Measurements from ENCODE around the gene HOXD11. TPM values are rescaled to one million over a fixed set of nuclear protein-coding genes. Genes with fewer than 3 reads are reported as not detected.

The HOXD11 gene
- total and polyA plus RNA-seq, 9 of the 15 experiments (the other 6 are each of a cell fraction or from before 2014, with no cell fraction given), result not detected

GRCh38 chr2:176096986-176097819 lies 9.9 kb upstream of the HOXD11 start (continued):
- TF ChIP-seq ZFP30 (CRISPR knock-in tag; IDR thresholded peaks at IDR 0.05; ENCODE audit: borderline replicate concordance) (no peak), CHD1 (IDR thresholded peaks at IDR 0.05; ENCODE audit: low read length) (no peak), XRCC5 (IDR thresholded peaks at IDR 0.05; ENCODE audit: low read depth, low read length) (peak; percentile 62; the same call in 1 of the 2 replicates), NEUROD1 (IDR thresholded peaks at IDR 0.05; ENCODE audit: borderline replicate concordance, low read depth, low read length, partially characterized antibody) (no peak), ZNF140 (CRISPR knock-in tag; IDR thresholded peaks at IDR 0.05) (no peak), ZNF23 (CRISPR knock-in tag; IDR thresholded peaks at IDR 0.05) (no peak), TFAP4 (CRISPR knock-in tag; IDR thresholded peaks at IDR 0.05; ENCODE audit: borderline replicate concordance) (0 out of 2 replicates have a peak, but pooled peaks have one; percentile 32), ELF4 (CRISPR knock-in tag; IDR thresholded peaks at IDR 0.05) (no peak), SPI1 (IDR thresholded peaks at IDR 0.05; ENCODE audit: borderline replicate concordance, low read depth, low read length) (0 out of 2 replicates have a peak, but pooled peaks have one; percentile 17), MAX (CRISPR knock-in tag; IDR thresholded peaks at IDR 0.05) (no peak; the same call in 1 of the 2 replicates), ZNF431 (CRISPR knock-in tag; IDR thresholded peaks at IDR 0.05) (no peak), SP1 (CRISPR knock-in tag; IDR thresholded peaks at IDR 0.05) (no peak), GATAD2A (IDR thresholded peaks at IDR 0.05) (no peak), CTCF (IDR thresholded peaks at IDR 0.05 in 2 of 3, conservative IDR thresholded peaks at IDR 0.05 in 1 of 3; ENCODE audit: insufficient read depth in 2 of 3, low read depth in 1 of 3, low read length in 3 of 3) (peak; percentile 84 to 90 (median 87)), MAFF (IDR thresholded peaks at IDR 0.05; ENCODE audit: low read length) (no peak), HDAC3 (IDR thresholded peaks at IDR 0.05; ENCODE audit: borderline replicate concordance, partially characterized antibody) (no peak), ZNF785 (CRISPR knock-in tag; IDR thresholded peaks at IDR 0.05) (no peak), EZH2 (IDR thresholded peaks at IDR 0.05; ENCODE audit: borderline replicate concordance, low read depth, low read length) (no peak), BMI1 (IDR thresholded peaks at IDR 0.05; ENCODE audit: low read length) (no peak), NONO (IDR thresholded peaks at IDR 0.05; ENCODE audit: low read depth in 2 of 2, low read length in 1 of 2) (0 out of 4 replicates have a peak, but pooled peaks of 1 of the 2 experiments have one; percentile 11), CC2D1A (IDR thresholded peaks at IDR 0.05) (0 out of 2 replicates have a peak, but pooled peaks have one; percentile 32), SMARCA5 (IDR thresholded peaks at IDR 0.05) (no peak), DNMT1 (IDR thresholded peaks at IDR 0.05) (no peak), IRF1 (CRISPR knock-in tag; IDR thresholded peaks at IDR 0.05; ENCODE audit: borderline replicate concordance) (no peak), RFX5 (IDR thresholded peaks at IDR 0.05; ENCODE audit: low read depth, low read length) (no peak), STAG1 (CRISPR knock-in tag; IDR thresholded peaks at IDR 0.05; ENCODE audit: borderline replicate concordance) (peak; percentile 98)

Data from K562 (cell line).